DOHH2 (cell line): ENCODE data around the gene TRAF3.

Experiments
- H3F3A ChIP-seq: fragments of 200-600 bp; sonication (generic), shearing (Covaris generic); 2 replicates; pipeline ENCODE4 v1.6.0; 2016; ENCODE audit warnings: antibody characterized with exemption, mild to moderate bottlenecking; ENCODE audit not compliant: control insufficient read depth, insufficient read depth
- H3K27ac ChIP-seq: fragments of 200-600 bp; sonication (generic); 2 replicates; pipeline ENCODE4 v1.5.1; 2014; ENCODE audit warnings: low read depth, mild to moderate bottlenecking, low read length, moderate library complexity
- H3K27me3 ChIP-seq: fragments of 200-600 bp; sonication (generic); 2 replicates; pipeline ENCODE4 v1.6.1; 2014; ENCODE audit warnings: mild to moderate bottlenecking, low read length, mixed read lengths; ENCODE audit not compliant: control insufficient read depth
- H3K36me3 ChIP-seq: fragments of 200-600 bp; sonication (generic); 2 replicates; pipeline ENCODE4 v1.6.1; 2014; ENCODE audit warnings: mild to moderate bottlenecking, low read length, moderate library complexity, mixed read lengths; ENCODE audit not compliant: control insufficient read depth
- H3K4me1 ChIP-seq: fragments of 200-600 bp; sonication (generic); 2 replicates; pipeline ENCODE4 v1.6.1; 2014; ENCODE audit warnings: mild to moderate bottlenecking, low read length, mixed read lengths; ENCODE audit not compliant: control insufficient read depth
- H3K4me2 ChIP-seq: fragments of 200-600 bp; sonication (generic); 2 replicates; pipeline ENCODE4 v1.6.0; 2014; ENCODE audit warnings: mild to moderate bottlenecking, low read length, moderate library complexity
- H3K4me3 ChIP-seq: fragments of 200-600 bp; sonication (generic); 2 replicates; pipeline ENCODE4 v1.5.1; 2014; ENCODE audit warnings: mild to moderate bottlenecking, low read length, mixed read lengths
- H3K79me2 ChIP-seq: fragments of 200-600 bp; sonication (generic); 2 replicates; pipeline ENCODE4 v1.6.1; 2014; ENCODE audit warnings: mild to moderate bottlenecking, low read length, mixed read lengths; ENCODE audit not compliant: control insufficient read depth
- H3K9me2 ChIP-seq: fragments of 200-600 bp; sonication (generic); replicated peaks from 2 replicates; pipeline ENCODE4 v1.6.1; 2014; ENCODE audit warnings: mild to moderate bottlenecking, low read length, mixed read lengths; ENCODE audit not compliant: control insufficient read depth
- H3K9me3 ChIP-seq: fragments of 200-600 bp; sonication (generic); 2 replicates; pipeline ENCODE4 v1.6.1; 2014; ENCODE audit warnings: antibody characterized with exemption, low read length, mixed read lengths; ENCODE audit not compliant: control insufficient read depth, insufficient read depth
- H4K20me1 ChIP-seq: fragments of 200-600 bp; sonication (generic); 2 replicates; pipeline ENCODE4 v1.6.0; 2014; ENCODE audit warnings: low read depth, mild to moderate bottlenecking, antibody characterized with exemption, low read length, moderate library complexity; ENCODE audit not compliant: control insufficient read depth, insufficient read depth
- CTCF ChIP-seq: fragments of 200-600 bp; sonication (generic); IDR thresholded peaks from one replicate; pipeline ENCODE4 v1.5.1; 2014; ENCODE audit warnings: antibody characterized with exemption, mild to moderate bottlenecking, low read depth, low read length; ENCODE audit not compliant: poor library complexity, severe bottlenecking
- EZH2phosphoT487 ChIP-seq: fragments of 200-600 bp; sonication (generic); IDR thresholded peaks from 2 replicates; pipeline ENCODE4 v1.6.1; 2017; ENCODE audit warnings: borderline replicate concordance, mild to moderate bottlenecking, antibody characterized with exemption, low read length, moderate library complexity, mixed read lengths

Gene TRAF3

GRCh38 chr14:102784892-102785594 lies 7.8 kb downstream of the TRAF3 start:
- Histone ChIP-seq H3K4me3 (no peak overlapping the region), H3K36me3 (peaks cover 5% of the 10 kb centered on the region), H4K20me1 (peaks cover 21% of the 10 kb centered on the region; the same call in 1 of the 2 replicates), H3K79me2 (peaks cover 98% of the 10 kb centered on the region), H3K4me1 (peaks cover 8% of the 10 kb centered on the region), H3F3A (no peaks in the 10 kb centered on the region), H3K9me2 (no peaks in the 10 kb centered on the region), H3K27ac (no peak overlapping the region), H3K9me3 (no peaks in the 10 kb centered on the region), H3K4me2 (no peak overlapping the region), H3K27me3 (no peaks in the 10 kb centered on the region)
- TF ChIP-seq CTCF: no peak
- TF ChIP-seq EZH2phosphoT487: no peak

DNA sequence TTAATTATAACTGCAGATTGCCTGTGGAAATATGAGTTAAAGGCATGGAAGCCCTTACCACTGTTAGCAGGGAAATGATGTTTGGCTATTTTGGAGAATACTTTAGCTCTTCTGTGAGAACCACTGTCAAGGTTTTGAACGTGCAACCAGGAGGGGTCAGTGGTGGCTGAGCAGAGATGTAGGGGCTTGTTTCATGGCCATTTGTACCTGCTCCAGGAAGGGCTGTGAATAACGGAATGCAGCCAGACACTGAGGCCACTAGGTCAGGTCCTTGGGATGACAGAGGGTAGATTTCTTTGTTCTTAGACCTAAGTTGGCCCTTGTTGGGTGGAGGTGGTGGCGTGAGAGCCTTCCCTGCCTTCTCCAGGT lies 8.3 kb downstream of the TRAF3 start:
- Histone ChIP-seq H3K4me2 (no peak overlapping the region), H4K20me1 (peaks cover 19% of the 10 kb centered on the region; the same call in 1 of the 2 replicates), H3K27me3 (no peaks in the 10 kb centered on the region), H3F3A (no peaks in the 10 kb centered on the region), H3K36me3 (peaks cover 1% of the 10 kb centered on the region; the same call in 1 of the 2 replicates), H3K4me3 (no peak overlapping the region), H3K9me2 (no peaks in the 10 kb centered on the region), H3K4me1 (peaks cover 2% of the 10 kb centered on the region; the same call in 1 of the 2 replicates), H3K27ac (no peak overlapping the region), H3K79me2 (peaks cover 98% of the 10 kb centered on the region), H3K9me3 (no peaks in the 10 kb centered on the region)
- TF ChIP-seq EZH2phosphoT487: no peak

GRCh38 chr14:102786768-102787167 lies 9.5 kb downstream of the TRAF3 start:
- TF ChIP-seq EZH2phosphoT487 (no peak), CTCF (no peak)
- no peak overlapping the region for H3K4me3 ChIP-seq
- H3K9me2 ChIP-seq: no peaks in the 10 kb centered on the region
- peaks cover 98% of the 10 kb centered on the region for H3K79me2 ChIP-seq
- H3K4me1 ChIP-seq: no peaks in the 10 kb centered on the region
- H3F3A ChIP-seq: no peaks in the 10 kb centered on the region
- H3K27me3 ChIP-seq: no peaks in the 10 kb centered on the region
- H3K4me2 ChIP-seq: no peak overlapping the region
- 0 out of 2 replicates have a peak, but pooled peaks cover 3% of the 10 kb centered on the region for H3K36me3 ChIP-seq
- H3K27ac ChIP-seq: no peak overlapping the region
- no peaks in the 10 kb centered on the region for H3K9me3 ChIP-seq
- peaks cover 15% of the 10 kb centered on the region; the same call in 1 of the 2 replicates for H4K20me1 ChIP-seq

DNA sequence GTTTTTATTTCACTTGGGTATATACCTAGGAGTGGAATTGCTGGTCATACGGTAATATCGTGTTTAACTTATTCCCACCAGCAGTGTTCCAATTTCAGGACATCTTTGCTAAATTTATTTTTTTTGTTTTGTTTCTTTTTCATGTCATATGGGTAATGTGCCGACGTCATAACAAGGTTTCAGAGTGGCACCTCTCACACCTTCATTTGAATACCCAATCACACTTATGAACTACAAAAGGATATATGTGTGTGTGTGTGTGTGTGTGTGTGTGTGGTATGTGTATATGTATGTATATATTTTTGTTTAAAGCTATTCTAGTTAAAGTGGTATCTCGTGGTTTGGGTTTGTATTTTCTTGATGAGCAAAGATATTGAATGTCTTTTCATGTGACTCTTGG lies 12.1 kb downstream of the TRAF3 start:
- no peaks in the 10 kb centered on the region for H3F3A ChIP-seq
- no peaks in the 10 kb centered on the region for H3K27me3 ChIP-seq
- TF ChIP-seq EZH2phosphoT487: no peak
- TF ChIP-seq CTCF: no peak
- peaks cover 99% of the 10 kb centered on the region for H3K79me2 ChIP-seq
- 0 out of 2 replicates have a peak, but pooled peaks cover 3% of the 10 kb centered on the region for H3K36me3 ChIP-seq
- no peak overlapping the region for H3K27ac ChIP-seq
- H3K9me3 ChIP-seq: no peaks in the 10 kb centered on the region
- no peak overlapping the region for H3K4me2 ChIP-seq
- H3K4me3 ChIP-seq: no peak overlapping the region
- H3K9me2 ChIP-seq: no peaks in the 10 kb centered on the region
- peaks cover 10% of the 10 kb centered on the region for H4K20me1 ChIP-seq
- H3K4me1 ChIP-seq: peaks cover 14% of the 10 kb centered on the region
